BLaER1 treated with 17β-estradiol and CSF1 and Interleukin-3, amounts not matched to agents 10 nM and 100 nM (cell line): ENCODE data around the gene F2RL2.
"Not testable (repeated sequence)": the region's sequence is repeated elsewhere in the genome, so short reads cannot be mapped to it uniquely, and the experiment has no call there.

Source experiments
- H3K27ac ChIP-seq, 11 experiments: shearing (Covaris generic); formaldehyde crosslinking; 2 replicates each; pipeline ENCODE4 v1.8.1; 2022
- H3K27me3 ChIP-seq, 11 experiments: shearing (Covaris generic); formaldehyde crosslinking; 2 replicates each; pipeline ENCODE4 v1.8.1; 2022
- H3K36me3 ChIP-seq, 11 experiments: shearing (Covaris generic); formaldehyde crosslinking; 2 replicates each; pipeline ENCODE4 v1.8.1; 2022
- H3K4me1 ChIP-seq, 10 experiments: shearing (Covaris generic); formaldehyde crosslinking; 2 replicates each; pipeline ENCODE4 v1.8.1; 2022
- H3K4me2 ChIP-seq, 11 experiments: shearing (Covaris generic); formaldehyde crosslinking; 2 replicates each; pipeline ENCODE4 v1.8.1; 2022
- H3K4me3 ChIP-seq, 10 experiments: shearing (Covaris generic); formaldehyde crosslinking; 2 replicates each; pipeline ENCODE4 v1.8.1; 2022
- H3K9ac ChIP-seq, 11 experiments: shearing (Covaris generic); formaldehyde crosslinking; 2 replicates each; pipeline ENCODE4 v1.8.1; 2022
- H3K9me3 ChIP-seq, 11 experiments: shearing (Covaris generic); formaldehyde crosslinking; replicated peaks in 1 of 11; 2 replicates each; pipeline ENCODE4 v1.8.1; 2022
- H4K20me1 ChIP-seq, 11 experiments: shearing (Covaris generic); formaldehyde crosslinking; 2 replicates each; pipeline ENCODE4 v1.8.1; 2022
- Cebpa-rat ChIP-seq, 11 experiments: shearing (Covaris generic); IDR thresholded peaks; 2 replicates each; pipeline ENCODE4 v1.8.1; 2022

The F2RL2 gene

DNA sequence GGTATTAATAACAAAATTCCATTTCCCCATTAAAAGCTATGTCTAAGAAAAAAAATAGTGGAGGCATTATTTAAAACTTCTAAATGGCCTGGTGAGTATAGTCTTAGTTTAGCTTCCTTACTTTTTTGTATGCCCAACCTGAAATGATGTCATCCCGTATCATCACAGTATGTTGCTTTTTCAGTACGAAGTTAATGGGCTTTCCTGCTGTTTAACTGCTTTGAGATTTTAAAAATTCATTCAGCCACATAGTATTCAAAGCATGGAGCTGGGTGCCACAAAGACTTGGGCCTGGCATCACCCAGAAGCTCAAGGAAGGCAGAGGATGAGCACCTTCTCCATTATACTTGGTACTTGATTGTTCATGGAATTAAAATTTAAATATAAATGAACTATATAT is 7.4 kb downstream of the F2RL2 start:
- no peaks in the 10 kb centered on the region for H3K27me3 ChIP-seq
- H3K27ac ChIP-seq, result no peak overlapping the region
- H3K4me2 ChIP-seq, result no peak overlapping the region
- no peak overlapping the region for H3K9ac ChIP-seq
- TF ChIP-seq Cebpa-rat (IDR thresholded peaks at IDR 0.05), result no peak
- peaks cover 0 to 88% (median 0%) of the 10 kb centered on the region in 11 experiments; a peak in 2 of 22 replicates for H4K20me1 ChIP-seq
- no peaks in the 10 kb centered on the region for H3K4me1 ChIP-seq
- H3K36me3 ChIP-seq, result peaks cover 75 to 100% (median 94%) of the 10 kb centered on the region in 11 experiments
- no peaks in the 10 kb centered on the region for H3K9me3 ChIP-seq
- H3K4me3 ChIP-seq, result no peak overlapping the region

DNA sequence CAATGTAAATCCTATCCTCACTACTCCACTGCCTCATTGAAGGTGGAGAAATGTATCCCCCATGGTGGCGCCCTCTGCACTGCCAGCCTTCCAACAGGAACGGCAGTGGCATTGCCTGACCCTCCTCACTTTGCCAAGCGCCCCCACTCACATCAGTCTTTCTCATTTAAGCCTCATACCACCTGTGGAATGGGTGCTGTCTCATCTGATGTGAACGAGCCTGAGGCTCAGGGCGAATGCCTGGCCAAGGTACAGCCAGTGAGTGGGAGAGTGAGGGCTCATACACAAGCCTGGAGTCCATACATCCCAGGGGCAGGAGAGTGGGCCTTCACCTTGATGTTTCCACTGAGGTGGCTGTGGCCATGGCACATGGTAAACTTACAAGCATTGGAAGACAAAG is 10.3 kb downstream of the F2RL2 start:
- no peak for TF ChIP-seq Cebpa-rat (IDR thresholded peaks at IDR 0.05)
- Histone ChIP-seq H4K20me1 (peaks cover 0 to 93% (median 0%) of the 10 kb centered on the region in 11 experiments; a peak in 2 of 22 replicates), H3K9me3 (no peaks in the 10 kb centered on the region), H3K4me2 (no peak overlapping the region), H3K4me1 (peaks cover 6 to 14% (median 8%) of the 10 kb centered on the region in 10 experiments; a peak in 13 of 20 replicates), H3K4me3 (no peak overlapping the region), H3K27ac (no peak overlapping the region), H3K9ac (no peak overlapping the region), H3K27me3 (no peaks in the 10 kb centered on the region), H3K36me3 (peaks cover 70 to 96% (median 89%) of the 10 kb centered on the region in 11 experiments)

DNA sequence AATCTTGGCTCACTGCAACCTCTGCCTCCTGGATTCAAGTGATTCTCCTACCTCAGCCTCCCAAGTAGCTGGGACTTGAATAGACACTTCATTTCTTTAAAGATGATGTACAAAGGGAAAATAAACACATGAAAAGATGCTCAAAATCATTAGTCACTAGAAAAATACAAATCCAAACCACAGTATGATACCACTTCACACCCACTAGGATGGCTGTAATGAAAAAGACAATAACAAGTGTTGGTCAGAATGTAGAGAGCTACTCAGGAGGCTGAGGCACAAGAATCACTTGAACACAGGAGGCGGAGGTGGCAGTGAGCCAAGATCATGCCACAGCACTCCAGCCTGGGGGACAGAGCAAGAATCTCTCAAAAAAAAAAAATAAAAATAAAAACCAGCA is 13.0 kb downstream of the F2RL2 start:
- Histone ChIP-seq H3K4me3 (no peak overlapping the region), H3K4me2 (no peak overlapping the region), H3K9me3 (no peaks in the 10 kb centered on the region), H3K4me1 (peaks cover 6 to 20% (median 8%) of the 10 kb centered on the region in 10 experiments; a peak in 13 of 20 replicates), H3K36me3 (peaks cover 71 to 96% (median 90%) of the 10 kb centered on the region in 11 experiments), H3K27ac (no peak overlapping the region), H3K27me3 (no peaks in the 10 kb centered on the region), H3K9ac (no peak overlapping the region), H4K20me1 (peaks cover 0 to 92% (median 0%) of the 10 kb centered on the region in 11 experiments; a peak in 3 of 22 replicates)
- TF ChIP-seq Cebpa-rat (IDR thresholded peaks at IDR 0.05), result no peak

DNA sequence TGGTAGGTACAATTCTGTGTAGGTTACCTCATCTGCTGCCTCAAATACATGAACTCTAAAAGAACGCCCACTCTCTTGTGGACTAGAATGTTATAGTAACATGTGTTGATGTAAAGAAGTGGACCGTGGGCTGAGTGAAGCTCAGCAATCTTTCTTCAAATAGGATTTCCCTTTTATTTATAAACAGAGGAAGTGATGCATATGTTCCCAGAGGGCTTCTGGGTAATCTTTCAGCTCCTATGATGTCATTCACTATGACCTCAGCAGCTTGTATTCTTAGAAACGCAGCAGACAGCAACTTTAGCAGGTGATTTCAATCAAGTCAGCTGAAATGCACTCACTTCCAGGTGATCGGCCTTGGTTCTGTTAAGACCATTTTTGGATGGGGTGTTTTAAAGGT is 14.4 kb downstream of the F2RL2 start:
- H3K27me3 ChIP-seq, result no peaks in the 10 kb centered on the region
- no peak overlapping the region for H3K4me3 ChIP-seq
- peak overlapping the region in 4 of 11 experiments; percentile 14 to 37 (median 23); a peak in 5 of 22 replicates for H3K4me2 ChIP-seq
- TF ChIP-seq Cebpa-rat (IDR thresholded peaks at IDR 0.05), result no peak
- peaks cover 71 to 96% (median 89%) of the 10 kb centered on the region in 11 experiments for H3K36me3 ChIP-seq
- peaks cover 6 to 20% (median 8%) of the 10 kb centered on the region in 10 experiments; a peak in 13 of 20 replicates for H3K4me1 ChIP-seq
- H3K27ac ChIP-seq, result peak overlapping the region in 2 of 11 experiments; percentile 32 to 44; a peak in 3 of 22 replicates
- H3K9ac ChIP-seq, result no peak overlapping the region
- H4K20me1 ChIP-seq, result peaks cover 0 to 92% (median 0%) of the 10 kb centered on the region in 11 experiments; a peak in 3 of 22 replicates
- no peaks in the 10 kb centered on the region for H3K9me3 ChIP-seq

DNA sequence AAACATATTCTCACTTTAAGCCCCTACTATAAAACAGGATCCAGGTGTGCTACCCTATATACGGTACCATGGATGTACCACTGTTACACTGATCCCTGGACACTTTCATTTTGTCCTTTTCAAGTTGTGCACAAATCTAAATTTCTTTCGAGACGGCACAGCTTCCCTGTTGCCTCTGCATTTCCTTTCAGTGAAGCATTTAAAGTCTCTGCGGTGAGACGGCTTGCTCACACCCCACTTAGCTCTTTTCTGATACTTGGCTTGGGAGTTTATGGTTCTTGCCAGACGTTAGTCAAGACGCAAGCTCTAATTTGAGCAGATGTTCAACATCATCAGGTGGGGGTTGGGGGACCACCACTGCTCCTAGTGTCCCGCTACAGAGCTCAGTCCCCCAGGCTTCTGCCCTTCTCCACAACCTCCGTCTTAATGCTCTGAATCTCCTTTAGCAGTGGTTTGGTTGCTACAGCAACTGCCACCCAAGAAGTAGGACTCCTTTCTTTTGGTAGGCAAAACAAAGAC is 15.8 kb downstream of the F2RL2 start:
- no peak for TF ChIP-seq Cebpa-rat (IDR thresholded peaks at IDR 0.05)
- Histone ChIP-seq H3K4me1 (peaks cover 7 to 20% (median 13%) of the 10 kb centered on the region in 10 experiments; a peak in 16 of 20 replicates), H3K27me3 (no peaks in the 10 kb centered on the region), H3K9me3 (no peaks in the 10 kb centered on the region), H3K4me3 (no peak overlapping the region), H3K27ac (no peak overlapping the region), H3K36me3 (peaks cover 71 to 96% (median 89%) of the 10 kb centered on the region in 11 experiments), H4K20me1 (peaks cover 0 to 92% (median 0%) of the 10 kb centered on the region in 11 experiments; a peak in 3 of 22 replicates), H3K9ac (no peak overlapping the region), H3K4me2 (0 out of 22 replicates have a peak overlapping the region, but pooled peaks of 1 of the 11 experiments have one; percentile 4)

DNA sequence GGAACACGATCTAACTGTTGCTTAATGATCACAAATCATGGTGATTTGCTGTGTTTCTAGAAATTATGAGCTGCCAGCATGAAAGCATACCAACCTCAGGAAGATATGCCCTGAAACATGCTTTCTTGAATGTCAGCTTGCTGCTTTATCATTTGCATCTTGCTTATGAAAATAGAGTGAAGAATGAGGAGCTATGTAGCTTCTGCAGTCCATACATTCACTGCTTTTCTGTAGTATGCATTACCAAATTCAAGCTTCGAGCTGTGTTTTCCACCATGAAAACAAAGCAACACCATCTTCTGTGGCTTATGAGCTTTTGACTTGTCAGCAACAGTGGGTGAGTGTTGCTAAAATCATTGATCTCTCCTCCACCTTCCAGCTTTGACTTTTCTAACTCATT is 16.5 kb downstream of the F2RL2 start:
- H3K27ac ChIP-seq, result no peak overlapping the region
- H3K9ac ChIP-seq, result no peak overlapping the region
- peaks cover 70 to 96% (median 89%) of the 10 kb centered on the region in 11 experiments for H3K36me3 ChIP-seq
- peaks cover 7 to 20% (median 13%) of the 10 kb centered on the region in 10 experiments; a peak in 16 of 20 replicates for H3K4me1 ChIP-seq
- peaks cover 0 to 93% (median 0%) of the 10 kb centered on the region in 11 experiments; a peak in 5 of 22 replicates for H4K20me1 ChIP-seq
- H3K4me3 ChIP-seq, result no peak overlapping the region
- H3K9me3 ChIP-seq, result no peaks in the 10 kb centered on the region
- TF ChIP-seq Cebpa-rat (IDR thresholded peaks at IDR 0.05), result no peak
- H3K4me2 ChIP-seq, result no peak overlapping the region
- no peaks in the 10 kb centered on the region for H3K27me3 ChIP-seq

DNA sequence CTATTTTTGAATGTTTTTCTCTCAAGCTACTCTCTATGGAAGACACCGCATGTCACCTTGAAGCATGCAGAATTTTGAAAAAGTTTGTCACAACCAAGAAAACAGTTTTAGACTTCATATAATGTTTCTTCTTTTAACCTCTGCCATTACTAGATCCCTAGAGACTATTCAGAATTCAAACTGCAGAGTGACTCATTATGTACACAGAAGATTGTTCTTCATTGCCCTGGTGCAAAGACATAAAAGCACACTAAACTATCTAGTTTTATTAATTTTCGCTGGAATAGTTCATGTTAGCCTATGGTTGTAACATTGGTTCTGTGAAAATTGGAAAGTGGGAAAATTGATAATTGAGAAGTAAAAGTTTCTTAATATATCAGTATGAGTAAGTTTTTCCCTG is 18.4 kb downstream of the F2RL2 start:
- Histone ChIP-seq H3K9ac (no peak overlapping the region), H4K20me1 (peaks cover 0 to 95% (median 4%) of the 10 kb centered on the region in 11 experiments; a peak in 5 of 22 replicates), H3K4me2 (no peak overlapping the region), H3K36me3 (peaks cover 73 to 98% (median 91%) of the 10 kb centered on the region in 11 experiments), H3K9me3 (no peaks in the 10 kb centered on the region), H3K4me3 (no peak overlapping the region), H3K4me1 (peaks cover 7 to 20% (median 13%) of the 10 kb centered on the region in 10 experiments; a peak in 16 of 20 replicates), H3K27me3 (no peaks in the 10 kb centered on the region), H3K27ac (no peak overlapping the region)
- TF ChIP-seq Cebpa-rat (IDR thresholded peaks at IDR 0.05), result no peak

DNA sequence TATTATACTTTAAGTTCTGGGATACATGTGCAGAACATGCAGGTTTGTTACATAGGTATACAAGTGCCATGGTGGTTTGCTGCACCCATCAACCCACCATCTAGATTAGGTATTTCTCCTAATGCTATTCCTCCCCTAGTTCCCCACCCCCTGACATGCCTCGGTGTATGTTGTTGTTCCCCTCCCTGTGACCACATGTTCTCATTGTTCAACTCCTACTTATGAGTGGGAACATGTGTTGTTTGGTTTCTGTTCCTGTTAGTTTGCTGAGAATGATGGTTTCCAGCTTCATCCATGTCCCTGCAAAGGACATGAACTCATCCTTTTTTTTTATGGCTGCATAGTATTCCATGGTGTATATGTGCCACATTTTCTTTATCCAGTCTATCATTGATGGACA is 19.2 kb downstream of the F2RL2 start:
- not testable (repeated sequence) for H3K27ac ChIP-seq
- H3K4me1 ChIP-seq, result peaks cover 6 to 19% (median 12%) of the 10 kb centered on the region in 10 experiments; a peak in 16 of 20 replicates

DNA sequence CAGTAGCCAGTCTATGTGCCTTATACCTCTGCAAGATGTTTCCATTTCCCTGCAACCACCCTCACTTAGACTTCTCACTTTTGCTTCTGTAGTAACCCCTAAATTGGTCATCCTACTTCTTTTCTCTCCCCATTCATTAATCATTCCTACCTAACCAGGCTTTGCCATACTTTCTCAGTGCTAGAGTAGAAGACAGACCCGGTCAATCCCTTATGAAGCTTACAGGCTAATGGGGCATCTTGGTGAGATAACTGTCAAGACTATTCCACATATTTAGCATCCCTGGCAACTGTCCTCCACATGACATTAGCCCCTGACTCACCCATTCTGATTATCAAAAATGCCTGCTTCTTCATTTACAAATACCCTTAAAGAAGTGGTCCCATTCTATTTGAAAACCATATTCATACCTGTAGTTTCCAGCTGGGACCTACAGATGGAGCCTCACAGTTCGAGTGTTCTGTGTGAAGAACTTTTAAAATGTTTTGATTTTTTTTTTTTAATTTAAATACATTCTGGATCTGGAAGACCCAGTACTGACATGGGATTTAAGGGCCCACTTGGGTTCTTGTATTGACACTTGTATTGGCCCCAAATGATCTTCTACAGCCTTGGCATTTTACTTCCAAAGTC is 21.0 kb downstream of the F2RL2 start:
- no peak for TF ChIP-seq Cebpa-rat (IDR thresholded peaks at IDR 0.05)
- Histone ChIP-seq H4K20me1 (peaks cover 0 to 92% (median 0%) of the 10 kb centered on the region in 11 experiments; a peak in 4 of 22 replicates), H3K4me2 (no peak overlapping the region), H3K4me3 (no peak overlapping the region), H3K9ac (no peak overlapping the region), H3K4me1 (peaks cover 0 to 11% (median 0%) of the 10 kb centered on the region in 10 experiments; a peak in 7 of 20 replicates), H3K36me3 (peaks cover 91 to 100% (median 98%) of the 10 kb centered on the region in 11 experiments), H3K27ac (no peak overlapping the region), H3K9me3 (no peaks in the 10 kb centered on the region), H3K27me3 (no peaks in the 10 kb centered on the region)

More for the DNA sequence above, 19.2 kb downstream of the F2RL2 start:
- H3K9ac ChIP-seq, H3K27me3 ChIP-seq, H3K9me3 ChIP-seq, H3K4me2 ChIP-seq, H3K4me3 ChIP-seq: not testable (repeated sequence)
- peaks cover 0 to 97% (median 4%) of the 10 kb centered on the region in 11 experiments; a peak in 5 of 22 replicates for H4K20me1 ChIP-seq
- peaks cover 82 to 100% (median 96%) of the 10 kb centered on the region in 11 experiments for H3K36me3 ChIP-seq
